HG02610 (cell line): ENCODE data around the gene KCNK7.

Experiments used
- ATAC-seq: cut with Tn5 transposase; IDR thresholded peaks from one replicate; pipeline ENCODE4 v1.9.1; 2021; ENCODE audit warnings: mild to moderate bottlenecking, moderate library complexity; ENCODE audit not compliant: unreplicated experiment

KCNK7 gene

DNA sequence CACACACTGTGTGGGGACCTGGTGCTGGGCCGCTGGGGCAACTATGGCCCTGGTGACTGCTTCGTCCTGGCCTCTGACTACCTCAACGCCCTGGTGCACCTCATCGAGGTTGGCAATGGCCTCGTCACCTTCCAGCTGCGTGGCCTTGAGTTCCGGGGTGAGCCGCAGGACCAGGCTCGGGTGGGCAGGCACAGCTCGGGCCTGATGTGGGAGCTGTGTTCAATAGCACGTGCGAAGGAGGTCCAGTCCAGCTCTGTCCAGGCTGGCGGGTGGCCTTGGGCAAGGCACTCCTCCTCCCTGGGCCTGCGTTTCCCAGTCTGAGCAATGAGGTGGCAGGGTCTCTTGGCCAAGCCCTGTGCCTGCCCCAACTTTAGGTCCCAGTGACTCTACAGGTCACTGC lies 34.0 kb upstream of the KCNK7 start:
- ATAC-seq = no peak

DNA sequence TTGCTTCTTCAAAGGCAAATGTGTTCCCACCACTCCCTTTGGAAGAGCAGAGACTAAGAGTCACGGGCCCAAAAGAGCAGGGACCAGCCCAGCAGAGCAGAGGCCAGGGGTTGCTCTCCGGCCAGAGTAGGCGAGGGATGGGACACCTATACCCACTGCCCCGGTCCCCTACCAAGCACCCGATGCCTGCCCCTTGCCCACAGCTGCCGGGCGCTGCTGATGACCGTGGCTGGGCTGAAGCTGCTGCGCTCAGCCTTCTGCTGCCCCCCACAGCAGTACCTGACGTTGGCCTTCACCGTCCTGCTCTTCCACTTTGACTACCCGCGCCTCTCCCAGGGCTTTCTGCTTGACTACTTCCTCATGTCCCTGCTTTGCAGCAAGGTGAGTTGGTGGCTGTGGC lies 31.6 kb upstream of the KCNK7 start:
- no peak for ATAC-seq

GRCh38 chr11:65625628-65626342 lies 30.2 kb upstream of the KCNK7 start:
- ATAC-seq = no peak

DNA sequence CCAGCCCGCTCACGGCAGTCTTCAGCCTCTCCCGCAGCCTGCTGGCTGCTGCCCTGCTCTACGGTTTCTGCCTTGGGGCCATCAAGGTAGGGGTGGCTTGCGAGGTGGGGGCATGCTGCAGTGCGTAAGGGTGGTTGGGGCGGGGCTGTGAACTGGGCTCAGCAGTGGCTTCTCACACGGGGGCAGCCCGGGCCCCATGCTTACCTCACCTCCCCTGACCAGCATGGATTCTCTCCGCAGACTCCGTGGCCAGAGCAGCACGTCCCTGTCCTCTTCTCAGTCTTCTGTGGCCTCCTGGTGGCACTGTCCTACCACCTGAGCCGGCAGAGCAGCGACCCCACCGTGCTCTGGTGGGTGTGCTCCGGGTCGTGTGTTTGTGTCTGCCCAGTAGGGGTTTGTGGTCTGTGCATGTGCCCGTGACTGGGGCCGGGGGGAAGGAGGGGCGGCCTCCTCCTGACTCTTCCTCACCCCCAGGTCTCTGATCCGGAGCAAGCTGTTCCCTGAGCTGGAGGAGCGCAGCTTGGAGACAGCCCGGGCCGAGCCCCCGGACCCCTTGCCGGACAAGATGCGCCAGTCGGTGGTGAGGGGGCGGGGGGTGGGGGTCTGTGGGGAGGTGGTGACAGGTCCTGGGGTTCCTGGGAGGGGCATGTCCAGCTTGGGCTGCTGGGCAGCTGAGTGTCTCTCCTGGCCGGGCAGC lies 29.5 kb upstream of the KCNK7 start:
- no peak for ATAC-seq

DNA sequence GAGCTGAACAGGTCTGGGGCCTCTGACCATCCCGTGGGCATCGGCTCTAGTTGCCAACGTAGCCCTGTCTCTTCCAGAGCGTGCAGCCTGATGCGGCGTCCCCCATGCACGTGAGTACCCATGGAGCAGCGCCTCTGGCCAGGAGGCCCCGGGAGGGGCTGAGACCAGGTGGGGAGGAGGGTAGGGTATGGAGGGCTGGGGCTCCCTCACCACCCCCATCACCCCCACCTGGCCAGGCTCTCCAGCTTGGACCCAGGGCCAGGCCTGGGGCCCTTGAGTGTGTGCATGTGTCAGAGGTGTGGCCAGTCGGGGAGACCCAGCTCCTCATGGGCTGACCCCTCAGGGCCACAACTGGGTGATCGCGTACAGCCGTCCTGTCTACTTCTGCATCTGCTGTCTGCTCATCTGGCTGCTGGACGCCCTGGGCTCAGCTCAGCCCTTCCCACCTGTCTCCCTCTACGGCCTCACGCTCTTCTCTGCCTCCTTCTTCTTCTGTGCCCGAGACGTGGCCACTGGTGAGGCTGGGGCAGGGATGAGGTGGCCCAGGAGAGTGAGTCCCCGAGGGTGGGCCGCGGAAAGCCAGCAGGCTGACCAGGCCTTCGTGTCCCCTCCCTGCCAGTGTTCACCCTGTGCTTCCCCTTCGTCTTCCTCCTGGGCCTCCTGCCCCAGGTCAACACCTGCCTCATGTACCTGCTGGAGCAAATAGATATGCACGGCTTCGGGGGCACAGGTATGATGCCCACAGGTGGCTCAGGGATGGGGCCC lies 28.4 kb upstream of the KCNK7 start:
- ATAC-seq = no peak

DNA sequence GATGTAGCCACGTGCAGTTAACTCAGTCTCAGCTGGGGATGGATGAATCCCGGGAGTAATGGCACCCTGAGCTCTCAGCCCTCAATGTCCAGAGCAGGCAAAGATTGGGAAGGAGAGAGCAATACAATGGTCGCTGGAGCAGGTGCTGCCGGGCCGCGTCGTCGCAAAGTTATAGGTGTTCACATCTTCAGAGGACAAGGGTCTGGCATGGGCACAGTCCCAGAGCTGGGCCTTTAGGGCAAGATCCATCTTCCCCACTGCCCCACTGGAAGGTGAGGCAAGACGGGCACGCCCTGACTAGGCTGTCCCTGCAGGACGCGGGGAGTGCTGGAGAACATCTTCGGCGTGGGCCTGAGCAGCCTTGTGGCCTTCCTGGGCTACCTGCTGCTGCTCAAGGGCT lies 27.6 kb upstream of the KCNK7 start:
- no peak for ATAC-seq

DNA sequence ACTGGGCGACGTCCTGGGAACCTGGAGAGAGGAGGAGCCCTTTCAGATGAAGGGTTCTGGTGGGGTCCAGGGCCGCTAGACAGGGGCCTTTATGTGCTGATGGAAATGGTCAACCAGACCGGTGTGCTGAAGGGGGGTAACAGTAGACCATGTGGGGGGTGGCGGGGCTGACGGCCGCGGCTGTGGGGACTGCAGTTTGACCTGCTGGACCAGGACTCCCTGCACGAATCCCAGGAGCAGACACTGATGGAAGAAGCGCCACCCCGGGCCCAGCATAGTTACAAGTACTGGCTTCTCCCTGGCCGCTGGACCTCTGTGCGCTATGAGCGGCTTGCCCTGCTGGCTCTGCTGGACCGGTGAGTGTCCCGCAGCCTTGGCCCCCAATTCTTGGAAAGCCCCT lies 26.4 kb upstream of the KCNK7 start:
- ATAC-seq = no peak

- no peak for ATAC-seq
Measured at GRCh38 chr11:65621460-65621859, 25.9 kb upstream of the KCNK7 start.

DNA sequence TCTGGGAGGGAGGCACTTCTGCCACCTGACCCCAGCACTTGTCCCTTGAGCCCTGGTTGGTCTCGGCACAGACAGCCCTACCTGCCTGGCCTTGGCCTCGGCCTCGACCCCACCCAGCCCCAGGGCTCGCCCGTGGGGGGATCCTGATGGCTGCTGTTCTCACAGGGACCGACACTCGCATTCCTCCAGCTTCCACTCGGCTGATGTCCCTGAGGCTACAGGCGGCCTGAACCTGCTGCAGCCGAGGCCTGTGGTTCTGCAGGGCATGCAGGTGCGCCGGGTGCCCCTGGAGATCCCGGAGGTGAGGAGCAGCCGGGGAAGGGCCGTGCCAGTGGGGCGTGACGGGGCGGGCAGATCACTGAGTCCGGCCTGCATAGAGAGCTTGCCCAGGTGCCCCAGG lies 25.1 kb upstream of the KCNK7 start:
- no peak for ATAC-seq

DNA sequence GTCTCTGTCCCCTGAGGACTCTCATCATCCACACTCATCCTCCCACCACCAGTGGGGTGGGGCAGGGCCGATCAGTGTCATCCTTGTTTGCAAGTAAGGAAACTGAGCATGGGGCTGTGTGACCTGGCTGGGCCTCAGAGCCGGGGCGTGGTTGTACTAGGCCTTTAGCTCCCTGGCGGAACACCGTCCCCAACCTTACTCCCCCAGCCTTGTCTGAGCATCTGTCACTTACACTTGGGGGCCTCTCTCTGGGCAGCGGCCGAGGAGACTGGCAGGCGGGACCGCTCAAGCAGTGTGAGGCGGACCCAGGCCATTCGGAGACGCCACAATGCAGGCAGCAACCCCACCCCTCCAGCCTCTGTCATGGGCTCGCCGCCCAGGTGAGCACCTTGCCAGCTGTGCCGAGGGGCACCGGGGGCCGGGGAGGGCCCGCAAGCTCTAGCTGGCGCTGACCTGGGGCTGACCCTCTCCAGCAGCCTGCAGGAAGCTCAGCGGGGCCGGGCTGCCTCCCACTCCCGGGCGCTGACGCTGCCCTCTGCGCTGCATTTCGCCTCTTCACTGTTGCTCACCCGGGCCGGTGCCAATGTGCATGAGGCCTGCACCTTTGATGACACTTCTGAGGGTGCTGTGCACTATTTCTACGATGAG lies 23.8 kb upstream of the KCNK7 start:
- no peak for ATAC-seq

GRCh38 chr11:65618763-65619162 lies 23.2 kb upstream of the KCNK7 start:
- ATAC-seq = no peak

DNA sequence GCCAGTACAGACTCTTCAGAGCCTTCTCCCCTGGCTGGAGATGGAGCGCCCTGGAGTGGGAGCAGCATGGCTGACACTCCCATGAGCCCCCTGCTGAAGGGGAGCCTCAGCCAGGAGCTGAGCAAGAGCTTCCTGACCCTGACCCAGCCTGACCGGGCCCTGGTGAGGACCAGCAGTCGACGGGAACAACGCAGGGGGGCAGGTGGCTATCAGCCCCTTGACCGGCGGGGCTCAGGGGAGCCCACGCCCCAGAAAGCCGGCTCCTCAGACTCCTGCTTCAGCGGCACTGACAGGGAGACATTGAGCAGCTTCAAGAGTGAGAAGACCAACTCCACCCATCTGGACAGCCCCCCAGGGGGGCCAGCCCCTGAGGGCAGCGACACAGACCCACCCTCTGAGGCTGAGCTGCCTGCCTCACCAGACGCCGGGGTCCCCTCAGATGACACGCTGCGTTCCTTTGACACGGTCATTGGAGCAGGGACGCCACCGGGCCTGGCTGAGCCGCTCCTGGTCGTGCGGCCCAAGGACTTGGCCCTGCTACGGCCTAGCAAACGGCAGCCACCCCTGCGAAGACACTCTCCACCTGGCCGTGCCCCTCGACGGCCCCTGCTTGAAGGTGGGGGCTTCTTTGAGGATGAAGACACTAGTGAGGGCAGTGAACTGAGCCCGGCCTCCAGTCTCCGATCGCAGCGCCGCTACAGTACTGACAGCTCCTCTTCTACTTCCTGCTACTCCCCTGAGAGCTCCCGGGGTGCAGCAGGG lies 22.6 kb upstream of the KCNK7 start:
- no peak for ATAC-seq

GRCh38 chr11:65617136-65617850 lies 21.7 kb upstream of the KCNK7 start:
- ATAC-seq = no peak

DNA sequence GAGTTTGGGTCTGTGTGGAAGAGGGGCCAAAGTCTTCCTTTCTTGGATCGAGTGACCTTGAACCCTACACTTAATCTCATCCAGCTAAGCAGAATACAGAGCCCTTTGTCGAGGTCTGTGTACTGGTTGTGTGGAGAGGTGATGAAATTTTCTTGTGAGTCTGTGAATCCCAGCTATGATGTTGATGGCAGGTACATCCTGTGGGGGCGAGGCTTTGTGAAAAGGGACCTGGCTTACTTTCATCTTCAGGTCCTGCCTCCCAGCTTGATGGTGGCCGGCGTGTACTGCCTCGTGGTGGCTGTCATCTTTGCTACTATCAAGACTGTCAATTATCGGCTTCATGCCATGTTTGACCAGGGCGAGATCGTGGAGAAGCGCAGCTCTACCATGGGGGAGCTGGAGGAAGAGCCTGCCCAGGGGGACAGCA lies 21.0 kb upstream of the KCNK7 start:
- ATAC-seq = no peak

DNA sequence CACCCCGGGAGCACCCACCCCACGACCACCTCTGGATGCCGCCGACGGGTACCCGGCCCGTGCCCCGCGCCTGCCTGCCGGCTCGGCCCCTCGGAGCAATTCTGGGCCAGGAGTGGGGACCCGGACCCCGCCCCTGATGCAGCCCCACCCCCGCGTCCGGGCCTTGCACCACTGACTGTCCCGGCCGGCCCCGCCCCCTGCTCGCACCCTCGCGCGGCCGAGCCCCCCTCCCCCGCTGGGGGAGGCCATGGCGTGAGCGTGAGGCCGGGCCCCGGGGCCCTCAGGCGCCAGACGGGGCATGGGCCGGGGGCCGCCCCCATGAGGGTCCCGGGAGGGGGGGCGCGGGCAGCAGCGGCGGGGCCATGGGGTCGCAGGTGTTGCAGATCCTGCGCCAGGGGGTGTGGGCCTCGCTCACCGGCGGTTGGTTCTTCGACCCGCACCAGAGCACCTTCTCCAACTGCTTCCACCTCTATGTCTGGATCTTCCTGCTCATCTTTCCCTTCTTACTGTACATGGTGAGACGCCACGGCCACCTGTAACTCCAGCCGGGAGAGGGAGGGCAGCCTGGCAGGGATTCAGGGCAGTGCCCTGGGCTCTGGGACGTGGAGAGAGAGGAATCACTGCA lies 20.5 kb upstream of the KCNK7 start:
- ATAC-seq = peak; percentile 0

DNA sequence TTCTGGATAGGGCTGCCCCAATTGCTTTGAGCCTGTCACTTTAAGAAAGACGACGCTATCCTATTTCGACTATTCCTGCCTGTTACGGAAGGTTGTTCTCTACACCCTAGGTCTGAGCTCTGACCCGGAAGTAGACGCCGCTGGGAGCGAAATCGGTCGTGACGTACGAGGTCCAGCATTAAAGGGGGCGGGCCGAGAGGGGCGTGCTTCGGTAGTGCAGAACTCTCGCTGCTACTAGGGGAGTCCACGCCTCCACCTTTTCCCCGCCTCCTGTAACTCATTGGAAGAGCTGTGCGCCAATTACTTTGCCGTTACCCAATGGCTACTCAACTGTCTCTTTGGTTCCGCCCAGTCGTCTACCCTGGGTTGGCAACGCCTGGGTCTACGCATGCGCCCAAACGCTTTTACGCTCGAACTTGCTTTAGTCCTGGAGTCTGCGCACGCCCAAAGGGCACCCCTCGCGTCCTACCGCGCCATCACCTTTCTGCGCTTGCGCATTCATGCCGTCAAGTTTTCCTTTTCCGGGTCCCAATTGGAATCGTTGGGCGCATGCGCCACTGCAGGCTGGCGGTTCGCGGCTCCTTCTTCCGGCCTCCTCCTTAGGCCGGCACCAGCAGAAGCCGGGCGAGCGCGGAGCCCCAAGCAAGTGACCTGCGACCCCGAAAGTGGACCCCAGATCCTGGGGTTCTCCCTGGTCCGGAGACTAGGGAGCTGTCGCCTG lies 19.8 kb upstream of the KCNK7 start, which contains the start of gene PCNX3:
Gene PCNX3 (plus strand): TSS at position 548 of the 721 bp plus-strand sequence. CDS start 536 bp downstream, outside the sequence.
- ATAC-seq = peak; percentile 76

DNA sequence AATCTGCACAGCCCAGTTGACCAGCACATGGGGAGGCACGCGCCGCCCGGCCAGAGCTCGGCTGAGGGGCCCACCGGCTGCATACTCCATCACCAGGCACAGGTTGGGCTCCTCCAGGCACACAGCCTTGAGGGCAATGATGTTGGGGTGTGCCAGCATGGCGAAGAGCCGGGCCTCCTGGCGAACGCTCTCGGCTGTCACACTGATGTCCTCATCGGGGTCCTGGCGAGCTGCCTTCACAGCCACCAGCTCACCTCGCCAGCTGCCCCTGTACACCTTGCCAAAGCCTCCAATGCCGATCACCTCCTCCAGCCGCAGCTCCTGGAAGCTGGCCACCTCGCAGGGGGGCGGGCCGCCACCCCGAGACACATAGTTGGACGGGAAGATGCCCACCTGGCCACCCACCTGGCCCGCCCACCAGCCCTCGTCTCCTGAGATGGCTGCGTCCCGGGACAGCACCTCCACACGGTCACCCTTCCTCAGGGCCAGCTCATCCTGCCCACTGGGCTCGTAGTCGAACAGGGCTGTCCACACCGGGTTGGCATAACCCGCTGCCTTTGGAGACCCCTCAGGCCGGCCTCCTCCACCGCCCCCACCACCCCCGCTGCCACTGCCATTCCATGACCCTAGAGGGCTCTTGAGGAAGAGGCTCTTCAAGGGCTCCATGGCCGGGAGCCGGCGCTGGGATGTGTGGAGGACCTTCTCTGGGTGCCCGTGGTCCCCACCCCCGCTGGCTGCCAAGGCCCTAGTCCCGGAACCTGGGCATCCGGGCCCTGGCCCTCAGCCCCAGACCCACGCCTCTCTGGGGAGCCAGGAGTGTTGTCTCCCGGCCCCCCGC lies 17.7 kb upstream of the KCNK7 start:
- no peak for ATAC-seq

- no peak for ATAC-seq
Measured at GRCh38 chr11:65612691-65613090, 17.1 kb upstream of the KCNK7 start.
